OCI-LY1 (cell line): ENCODE measurements around the gene SSNA1.

Experiments
- EZH2 ChIP-seq: fragments of 200-600 bp; sonication (generic), shearing (Covaris generic); IDR thresholded peaks from 2 replicates; pipeline ENCODE4 v1.8.0; 2017; ENCODE audit warnings: borderline replicate concordance, mixed run types, mild to moderate bottlenecking, antibody characterized with exemption, low read length, moderate library complexity, mixed read lengths
- TF ChIP-seq, protein P1 (sequence below): fragments of 200-600 bp; sonication (generic), shearing (Covaris generic); IDR thresholded peaks from 2 replicates; pipeline ENCODE4 v1.5.1; 2017; ENCODE audit warnings: mild to moderate bottlenecking, antibody characterized with exemption, low read length, moderate library complexity, mixed read lengths

DNA sequence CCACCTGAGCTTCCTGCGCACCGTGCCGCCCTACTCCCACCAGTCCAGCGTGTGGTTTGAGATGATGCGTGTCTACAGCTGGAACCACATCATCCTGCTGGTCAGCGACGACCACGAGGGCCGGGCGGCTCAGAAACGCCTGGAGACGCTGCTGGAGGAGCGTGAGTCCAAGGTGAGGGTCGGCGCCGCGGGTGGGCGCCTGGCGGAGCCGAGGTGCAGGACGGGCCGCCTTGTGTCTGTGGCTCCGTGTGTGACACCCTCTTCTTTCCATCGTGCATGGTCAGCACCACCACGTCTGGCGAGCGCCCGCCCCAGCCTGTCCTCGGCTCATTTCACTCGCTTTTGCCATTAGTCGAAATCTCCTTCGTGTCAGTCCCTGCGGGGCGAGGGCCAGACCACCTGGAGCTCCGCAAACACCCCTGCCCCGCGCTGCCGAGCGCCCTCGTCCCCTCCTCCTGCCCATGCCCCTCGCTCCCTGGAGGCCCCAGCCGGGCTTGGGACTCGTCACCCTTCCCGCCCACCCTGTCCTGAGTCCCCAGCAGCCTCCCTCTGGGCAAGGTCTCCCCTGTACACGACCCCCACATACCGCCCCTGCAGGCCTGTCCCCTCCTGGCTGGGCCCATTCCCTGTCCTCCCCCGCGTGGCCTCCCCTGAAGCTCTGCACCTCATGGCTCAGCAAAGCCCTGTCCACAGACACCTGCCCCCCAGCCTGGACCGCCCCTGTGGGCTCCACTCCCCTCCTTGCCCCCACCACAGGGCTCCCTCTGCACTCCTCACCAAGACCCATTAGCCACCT lies 42.5 kb upstream of the SSNA1 start:
- TF ChIP-seq, protein P1, sequence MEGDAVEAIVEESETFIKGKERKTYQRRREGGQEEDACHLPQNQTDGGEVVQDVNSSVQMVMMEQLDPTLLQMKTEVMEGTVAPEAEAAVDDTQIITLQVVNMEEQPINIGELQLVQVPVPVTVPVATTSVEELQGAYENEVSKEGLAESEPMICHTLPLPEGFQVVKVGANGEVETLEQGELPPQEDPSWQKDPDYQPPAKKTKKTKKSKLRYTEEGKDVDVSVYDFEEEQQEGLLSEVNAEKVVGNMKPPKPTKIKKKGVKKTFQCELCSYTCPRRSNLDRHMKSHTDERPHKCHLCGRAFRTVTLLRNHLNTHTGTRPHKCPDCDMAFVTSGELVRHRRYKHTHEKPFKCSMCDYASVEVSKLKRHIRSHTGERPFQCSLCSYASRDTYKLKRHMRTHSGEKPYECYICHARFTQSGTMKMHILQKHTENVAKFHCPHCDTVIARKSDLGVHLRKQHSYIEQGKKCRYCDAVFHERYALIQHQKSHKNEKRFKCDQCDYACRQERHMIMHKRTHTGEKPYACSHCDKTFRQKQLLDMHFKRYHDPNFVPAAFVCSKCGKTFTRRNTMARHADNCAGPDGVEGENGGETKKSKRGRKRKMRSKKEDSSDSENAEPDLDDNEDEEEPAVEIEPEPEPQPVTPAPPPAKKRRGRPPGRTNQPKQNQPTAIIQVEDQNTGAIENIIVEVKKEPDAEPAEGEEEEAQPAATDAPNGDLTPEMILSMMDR = no peak
- no peak for TF ChIP-seq EZH2
